ENCODE measurements around the gene CHST14.

Gene CHST14

DNA sequence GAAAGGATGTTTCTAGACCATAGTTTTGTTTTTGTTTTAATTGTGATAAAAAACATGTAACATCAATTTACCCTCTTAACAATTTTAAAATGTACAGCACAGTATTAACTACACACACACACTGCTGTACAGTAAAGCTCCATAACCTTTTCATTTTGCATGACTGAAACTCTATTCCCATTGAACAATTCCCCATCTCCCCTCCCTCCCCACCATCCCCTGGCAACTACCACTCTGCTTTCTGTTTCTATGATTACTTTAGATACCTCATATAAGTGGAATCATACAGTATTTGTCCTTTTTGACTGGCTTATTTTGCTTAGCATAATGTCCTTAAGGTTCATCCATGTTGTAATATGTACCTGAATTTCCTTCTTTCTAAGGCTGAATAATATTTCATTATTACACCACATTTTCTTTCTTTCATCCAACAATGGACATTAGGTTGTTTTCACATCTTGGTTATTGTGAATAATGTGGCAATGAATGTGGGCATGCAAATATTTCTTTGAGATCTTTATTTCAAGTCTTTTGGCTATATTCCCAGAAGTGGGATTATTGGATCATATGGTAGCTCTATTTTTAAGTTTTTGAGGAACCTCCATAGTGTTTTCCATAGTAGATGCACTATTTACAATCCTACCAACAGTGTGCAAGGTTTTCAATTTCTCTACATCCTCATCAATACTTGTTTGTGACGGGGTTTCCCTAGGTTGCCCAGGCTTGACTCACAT, 10.7 kb downstream of the CHST14 start:
- Histone ChIP-seq H3K79me2 (ENCODE audit: low read length) (no peaks in the 10 kb centered on the region), H2AFZ (ENCODE audit: low read length) (no peak overlapping the region), H3K4me1 (ENCODE audit: low read length) (peaks cover 8% of the 10 kb centered on the region; the same call in 1 of the 2 replicates), H3K27ac (ENCODE audit: low read length) (no peak overlapping the region), H3K36me3 (replicated peaks; ENCODE audit: insufficient read depth, low read length) (no peaks in the 10 kb centered on the region), H3F3A (ENCODE audit: insufficient read depth, low read length) (peaks cover 7% of the 10 kb centered on the region; the same call in 1 of the 2 replicates), H3K9ac (ENCODE audit: low read length) (no peak overlapping the region), H3K4me2 (ENCODE audit: low read depth, low read length) (no peak overlapping the region), H3K9me2 (replicated peaks; ENCODE audit: insufficient read depth, low read length) (no peaks in the 10 kb centered on the region), H3K27me3 (replicated peaks; ENCODE audit: insufficient read depth, low read length) (no peaks in the 10 kb centered on the region), H3K9me3 (replicated peaks; ENCODE audit: insufficient read depth, low read length) (no peaks in the 10 kb centered on the region), H3K4me3 (ENCODE audit: low read length) (no peak overlapping the region), H4K20me1 (ENCODE audit: insufficient read depth, low read length) (no peaks in the 10 kb centered on the region)
- TF ChIP-seq EZH2phosphoT487 (IDR thresholded peaks at IDR 0.05; ENCODE audit: low read length) (no peak), EZH2 (optimal IDR thresholded peaks at IDR 0.05; ENCODE audit: low read depth, low read length) (no peak)
- TF ChIP-seq, protein P1, sequence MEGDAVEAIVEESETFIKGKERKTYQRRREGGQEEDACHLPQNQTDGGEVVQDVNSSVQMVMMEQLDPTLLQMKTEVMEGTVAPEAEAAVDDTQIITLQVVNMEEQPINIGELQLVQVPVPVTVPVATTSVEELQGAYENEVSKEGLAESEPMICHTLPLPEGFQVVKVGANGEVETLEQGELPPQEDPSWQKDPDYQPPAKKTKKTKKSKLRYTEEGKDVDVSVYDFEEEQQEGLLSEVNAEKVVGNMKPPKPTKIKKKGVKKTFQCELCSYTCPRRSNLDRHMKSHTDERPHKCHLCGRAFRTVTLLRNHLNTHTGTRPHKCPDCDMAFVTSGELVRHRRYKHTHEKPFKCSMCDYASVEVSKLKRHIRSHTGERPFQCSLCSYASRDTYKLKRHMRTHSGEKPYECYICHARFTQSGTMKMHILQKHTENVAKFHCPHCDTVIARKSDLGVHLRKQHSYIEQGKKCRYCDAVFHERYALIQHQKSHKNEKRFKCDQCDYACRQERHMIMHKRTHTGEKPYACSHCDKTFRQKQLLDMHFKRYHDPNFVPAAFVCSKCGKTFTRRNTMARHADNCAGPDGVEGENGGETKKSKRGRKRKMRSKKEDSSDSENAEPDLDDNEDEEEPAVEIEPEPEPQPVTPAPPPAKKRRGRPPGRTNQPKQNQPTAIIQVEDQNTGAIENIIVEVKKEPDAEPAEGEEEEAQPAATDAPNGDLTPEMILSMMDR (IDR thresholded peaks at IDR 0.05; ENCODE audit: low read length): no peak
- no peak for DNase-seq

DNA sequence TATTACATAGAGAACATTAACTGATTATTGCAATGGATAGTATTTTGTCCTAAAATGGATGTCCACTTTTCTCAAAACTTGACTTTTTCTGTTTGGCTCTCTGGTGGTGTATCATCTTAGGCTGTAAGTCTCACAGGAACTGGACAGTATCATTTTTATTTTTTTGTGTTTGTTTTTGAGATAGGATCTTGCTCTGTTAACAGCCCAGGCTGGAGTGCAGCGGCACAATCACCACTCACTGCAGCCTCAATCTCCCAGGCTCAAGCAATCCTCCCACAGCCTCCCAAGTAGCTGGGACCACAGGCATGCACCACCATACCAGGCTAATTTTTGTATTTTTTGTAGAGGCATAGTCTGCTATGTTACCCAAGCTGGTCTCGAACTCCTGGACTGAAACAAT, 13.1 kb downstream of the CHST14 start:
- H3K9me2 ChIP-seq (replicated peaks; ENCODE audit: insufficient read depth, low read length): no peaks in the 10 kb centered on the region
- TF ChIP-seq, protein P1 (IDR thresholded peaks at IDR 0.05; ENCODE audit: low read length): no peak
- TF ChIP-seq EZH2phosphoT487 (IDR thresholded peaks at IDR 0.05; ENCODE audit: low read length) (no peak), EZH2 (optimal IDR thresholded peaks at IDR 0.05; ENCODE audit: low read depth, low read length) (no peak)
- H3K79me2 ChIP-seq (ENCODE audit: low read length): no peaks in the 10 kb centered on the region
- H4K20me1 ChIP-seq (ENCODE audit: insufficient read depth, low read length): no peaks in the 10 kb centered on the region
- H2AFZ ChIP-seq (ENCODE audit: low read length): no peak overlapping the region
- DNase-seq: no peak
- H3K9ac ChIP-seq (ENCODE audit: low read length): no peak overlapping the region
- no peak overlapping the region for H3K4me2 ChIP-seq (ENCODE audit: low read depth, low read length)
- H3K4me1 ChIP-seq (ENCODE audit: low read length): no peaks in the 10 kb centered on the region
- no peaks in the 10 kb centered on the region for H3K27me3 ChIP-seq (replicated peaks; ENCODE audit: insufficient read depth, low read length)
- no peaks in the 10 kb centered on the region for H3K36me3 ChIP-seq (replicated peaks; ENCODE audit: insufficient read depth, low read length)
- no peaks in the 10 kb centered on the region for H3K9me3 ChIP-seq (replicated peaks; ENCODE audit: insufficient read depth, low read length)
- H3K27ac ChIP-seq (ENCODE audit: low read length): no peak overlapping the region
- H3F3A ChIP-seq (ENCODE audit: insufficient read depth, low read length): no peaks in the 10 kb centered on the region
- H3K4me3 ChIP-seq (ENCODE audit: low read length): no peak overlapping the region

DNA sequence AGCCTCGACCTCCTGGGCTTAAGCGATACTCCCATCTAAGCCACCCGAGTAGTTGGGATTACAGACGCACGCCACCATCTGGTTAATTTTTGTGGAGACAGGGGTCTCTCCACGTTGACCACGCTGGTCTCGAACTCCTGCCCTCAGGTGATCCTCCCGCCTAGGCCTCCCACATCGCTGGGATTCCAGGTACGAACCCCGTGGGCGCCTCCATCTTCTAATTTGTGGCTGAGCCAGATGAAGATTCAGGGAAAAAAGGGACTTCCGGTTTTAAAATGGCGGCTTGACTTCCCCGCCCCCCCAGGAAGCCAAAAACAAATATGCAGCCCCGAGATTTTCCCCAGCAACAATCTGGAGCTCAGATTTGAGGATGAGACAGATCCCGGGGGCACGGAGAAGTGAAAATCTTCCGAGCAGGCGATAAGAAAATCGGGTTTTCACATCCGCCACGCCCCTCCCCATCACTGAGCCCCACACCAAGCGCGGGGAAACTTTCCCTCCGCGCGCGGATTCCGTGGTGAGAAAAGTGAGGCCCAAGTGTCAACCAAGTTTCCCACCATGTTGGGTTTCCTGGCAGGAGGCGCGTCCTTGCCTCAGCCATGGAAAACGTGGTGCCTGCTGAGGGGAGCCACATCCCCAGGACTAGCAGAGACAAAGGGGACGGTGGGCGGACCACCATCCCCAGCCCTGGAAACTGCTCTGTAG, 15.4 kb downstream of the CHST14 start:
- DNase-seq: no peak
- no peak overlapping the region for H3K9ac ChIP-seq (ENCODE audit: low read length)

More for the DNA sequence above, 15.4 kb downstream of the CHST14 start:
- Histone ChIP-seq H4K20me1 (ENCODE audit: insufficient read depth, low read length) (no peaks in the 10 kb centered on the region), H3K27ac (ENCODE audit: low read length) (no peak overlapping the region), H2AFZ (ENCODE audit: low read length) (no peak overlapping the region), H3K79me2 (ENCODE audit: low read length) (no peaks in the 10 kb centered on the region), H3K27me3 (replicated peaks; ENCODE audit: insufficient read depth, low read length) (no peaks in the 10 kb centered on the region), H3F3A (ENCODE audit: insufficient read depth, low read length) (no peaks in the 10 kb centered on the region), H3K4me2 (ENCODE audit: low read depth, low read length) (no peak overlapping the region), H3K4me3 (ENCODE audit: low read length) (no peak overlapping the region), H3K36me3 (replicated peaks; ENCODE audit: insufficient read depth, low read length) (no peaks in the 10 kb centered on the region), H3K4me1 (ENCODE audit: low read length) (no peaks in the 10 kb centered on the region), H3K9me3 (replicated peaks; ENCODE audit: insufficient read depth, low read length) (no peaks in the 10 kb centered on the region), H3K9me2 (replicated peaks; ENCODE audit: insufficient read depth, low read length) (no peaks in the 10 kb centered on the region)
- TF ChIP-seq EZH2phosphoT487 (IDR thresholded peaks at IDR 0.05; ENCODE audit: low read length): no peak
- TF ChIP-seq, protein P1 (IDR thresholded peaks at IDR 0.05; ENCODE audit: low read length): no peak
- TF ChIP-seq EZH2 (optimal IDR thresholded peaks at IDR 0.05; ENCODE audit: low read depth, low read length): no peak

Data from MM.1S (cell line).